ENCODE results near the gene DPH7. TPM values are rescaled to one million over a fixed set of nuclear protein-coding genes. Genes with fewer than 3 reads are reported as not detected.
A peak's percentile ranks its signal among the peaks of the same experiment; 100 is the strongest.
"Not testable (repeated sequence)": the region's sequence is repeated elsewhere in the genome, so short reads cannot be mapped to it uniquely, and the experiment has no call there.

The DPH7 gene
- total RNA-seq, 2 donors from 2014 or later: 44.4 to 46.5 TPM

DNA sequence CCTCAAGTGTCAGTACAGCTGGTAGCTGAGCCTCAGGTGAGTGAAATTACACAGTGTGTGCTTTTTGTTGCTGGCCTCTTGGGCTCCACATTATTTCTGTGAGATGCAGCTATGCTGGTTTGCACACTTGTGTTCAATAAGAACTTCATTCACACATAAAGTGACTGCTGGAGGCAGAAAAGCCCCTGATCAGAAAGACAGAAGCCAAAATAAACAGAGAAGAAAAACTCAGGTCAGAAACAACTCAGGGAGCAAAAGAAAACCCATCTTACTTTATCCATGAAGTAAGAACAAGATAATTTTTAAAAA, 43.7 kb downstream of the DPH7 start:
- TF ChIP-seq, protein P1, sequence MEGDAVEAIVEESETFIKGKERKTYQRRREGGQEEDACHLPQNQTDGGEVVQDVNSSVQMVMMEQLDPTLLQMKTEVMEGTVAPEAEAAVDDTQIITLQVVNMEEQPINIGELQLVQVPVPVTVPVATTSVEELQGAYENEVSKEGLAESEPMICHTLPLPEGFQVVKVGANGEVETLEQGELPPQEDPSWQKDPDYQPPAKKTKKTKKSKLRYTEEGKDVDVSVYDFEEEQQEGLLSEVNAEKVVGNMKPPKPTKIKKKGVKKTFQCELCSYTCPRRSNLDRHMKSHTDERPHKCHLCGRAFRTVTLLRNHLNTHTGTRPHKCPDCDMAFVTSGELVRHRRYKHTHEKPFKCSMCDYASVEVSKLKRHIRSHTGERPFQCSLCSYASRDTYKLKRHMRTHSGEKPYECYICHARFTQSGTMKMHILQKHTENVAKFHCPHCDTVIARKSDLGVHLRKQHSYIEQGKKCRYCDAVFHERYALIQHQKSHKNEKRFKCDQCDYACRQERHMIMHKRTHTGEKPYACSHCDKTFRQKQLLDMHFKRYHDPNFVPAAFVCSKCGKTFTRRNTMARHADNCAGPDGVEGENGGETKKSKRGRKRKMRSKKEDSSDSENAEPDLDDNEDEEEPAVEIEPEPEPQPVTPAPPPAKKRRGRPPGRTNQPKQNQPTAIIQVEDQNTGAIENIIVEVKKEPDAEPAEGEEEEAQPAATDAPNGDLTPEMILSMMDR (IDR thresholded peaks at IDR 0.05): no peak
- TF ChIP-seq POLR2A (IDR thresholded peaks at IDR 0.05): no peak
- no peak for ATAC-seq
- Histone ChIP-seq H3K4me3 (no peak overlapping the region), H3K27ac (peak overlapping the region in 3 of 4 donors; percentile 22 to 65 (median 43)), H3K9me3 (no peaks in the 10 kb centered on the region), H3K36me3 (replicated peaks in 1 of 2; ENCODE audit: insufficient read depth in 1 of 2, low read depth in 2 of 2) (no peaks in the 10 kb centered on the region), H3K4me1 (peaks cover 13% of the 10 kb centered on the region), H3K27me3 (no peaks in the 10 kb centered on the region)
- intact Hi-C loops (cut with DNase I): no loop called here
- no peak for DNase-seq

DNA sequence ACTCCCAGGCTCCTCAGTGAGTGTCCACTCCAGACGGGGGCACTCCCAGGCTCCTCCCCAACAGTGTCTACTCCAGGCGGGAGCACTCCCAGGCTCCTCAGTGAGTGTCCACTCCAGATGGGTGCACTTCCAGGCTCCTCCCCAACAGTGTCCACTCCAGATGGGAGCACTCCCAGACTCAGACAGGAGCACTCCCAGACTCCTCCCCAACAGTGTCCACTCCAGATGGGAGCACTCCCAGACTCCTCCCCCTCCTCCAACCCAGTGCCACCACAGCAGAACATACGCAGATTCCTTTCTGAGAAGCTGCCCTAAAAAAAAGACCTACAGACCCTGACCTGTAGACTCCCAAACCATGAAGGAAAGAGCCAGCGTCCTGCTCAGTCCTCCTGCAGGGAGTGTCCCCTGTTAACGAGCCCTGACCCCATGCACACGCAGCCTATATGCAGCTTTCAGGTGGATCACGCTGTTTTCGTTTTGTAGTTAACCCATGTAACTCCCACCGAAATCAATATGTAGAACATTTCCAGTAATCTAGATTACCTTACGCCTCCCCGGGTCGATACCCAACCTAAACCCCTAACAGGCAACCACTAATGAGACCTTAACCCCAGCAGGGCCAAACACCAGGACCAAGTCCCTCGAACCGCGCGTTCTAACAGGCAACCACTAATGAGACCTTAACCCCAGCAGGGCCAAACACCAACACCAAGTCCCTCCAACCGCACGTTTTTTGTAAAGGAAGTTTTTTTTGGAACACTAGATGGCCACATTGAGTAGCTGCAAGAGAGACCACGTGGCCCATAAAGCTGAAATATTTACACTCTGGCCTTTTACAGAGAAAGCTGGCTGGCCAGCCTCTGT, 44.2 kb downstream of the DPH7 start:
- TF ChIP-seq, protein P1 (IDR thresholded peaks at IDR 0.05): peak; percentile 53 to 88 (median 80)
- no peak for TF ChIP-seq POLR2A (IDR thresholded peaks at IDR 0.05)

DNA sequence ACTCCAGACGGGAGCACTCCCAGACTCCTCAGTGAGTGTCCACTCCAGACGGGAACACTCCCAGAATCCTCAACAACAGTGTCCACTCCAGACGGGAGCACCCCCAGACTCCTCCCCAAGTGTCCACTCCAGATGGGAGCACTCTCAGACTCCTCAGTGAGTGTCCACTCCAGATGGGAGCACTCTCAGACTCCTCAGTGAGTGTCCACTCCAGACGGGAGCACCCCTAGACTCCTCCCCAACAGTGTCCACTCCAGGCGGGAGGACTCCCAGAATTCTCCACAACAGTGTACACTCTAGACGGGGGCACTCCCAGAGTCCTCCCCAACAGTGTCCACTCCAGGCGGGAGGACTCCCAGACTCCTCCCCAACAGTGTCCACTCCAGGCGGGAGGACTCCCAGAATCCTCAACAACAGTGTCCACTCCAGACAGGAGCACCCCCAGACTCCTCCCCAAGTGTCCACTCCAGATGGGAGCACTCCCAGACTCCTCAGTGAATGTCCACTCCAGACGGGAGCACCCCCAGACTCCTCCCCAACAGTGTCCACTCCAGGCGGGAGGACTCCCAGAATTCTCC, 45.7 kb downstream of the DPH7 start:
- H3K27me3 ChIP-seq; H3K9me3 ChIP-seq; H3K4me3 ChIP-seq; H3K27ac ChIP-seq; DNase-seq; intact Hi-C loops (cut with DNase I); H3K36me3 ChIP-seq (replicated peaks in 1 of 2; ENCODE audit: insufficient read depth in 1 of 2, low read depth in 2 of 2); ATAC-seq: not testable (repeated sequence)
- H3K4me1 ChIP-seq: peaks cover 13% of the 10 kb centered on the region
- 78 to 95% methylated on average over 4 to 10 of the region's 10 CpGs for WGBS, 2 donors

More for the DNA sequence above, 44.2 kb downstream of the DPH7 start:
- Histone ChIP-seq H3K4me3 (no peak overlapping the region), H3K27me3 (no peaks in the 10 kb centered on the region), H3K36me3 (replicated peaks in 1 of 2; ENCODE audit: insufficient read depth in 1 of 2, low read depth in 2 of 2) (no peaks in the 10 kb centered on the region), H3K27ac (peak overlapping the region in 3 of 4 donors; percentile 22 to 65 (median 43)), H3K4me1 (peaks cover 13% of the 10 kb centered on the region), H3K9me3 (no peaks in the 10 kb centered on the region)
- intact Hi-C loops (cut with DNase I): no loop called here
- DNase-seq: peak; percentile 61 to 81 (median 76)
- ATAC-seq: peak; percentile 95
- WGBS, 2 donors: 14 to 20% methylated on average over 18 to 19 of the region's 19 CpGs

DNA sequence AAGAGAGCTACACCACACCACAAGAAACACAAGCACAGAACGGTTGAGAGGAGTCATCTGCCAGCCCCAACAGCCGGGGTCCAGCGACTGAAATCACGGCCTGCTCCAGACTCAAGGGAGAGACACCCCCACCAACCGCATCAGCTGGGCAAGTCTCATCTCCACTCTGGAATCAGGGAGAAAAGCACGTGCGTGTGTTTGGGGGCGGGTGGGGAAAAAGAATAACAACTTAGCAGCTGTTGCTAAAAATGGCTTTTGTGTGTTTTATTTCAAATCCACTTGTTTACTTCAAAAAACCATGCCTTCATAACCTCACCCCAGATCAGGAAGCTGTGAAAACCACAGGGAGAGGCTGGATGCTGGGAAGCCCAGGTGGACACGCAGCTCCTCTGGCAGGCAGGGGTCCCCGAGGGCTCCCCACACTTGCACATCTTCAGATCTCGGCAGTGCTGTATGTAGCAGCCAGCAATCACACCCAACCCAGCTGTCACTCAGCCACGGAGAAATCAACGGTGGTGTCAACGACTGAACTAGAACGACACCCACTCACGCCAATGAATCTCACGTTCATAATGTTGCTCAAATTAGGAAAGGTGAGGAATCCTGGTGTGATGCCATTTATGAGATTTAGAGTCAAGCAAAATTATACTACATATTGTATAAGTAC, 47.5 kb downstream of the DPH7 start:
- H3K27ac ChIP-seq: no peak overlapping the region
- no peak for DNase-seq
- 77 to 79% methylated on average over 14 to 17 of the region's 17 CpGs for WGBS, 2 donors

DNA sequence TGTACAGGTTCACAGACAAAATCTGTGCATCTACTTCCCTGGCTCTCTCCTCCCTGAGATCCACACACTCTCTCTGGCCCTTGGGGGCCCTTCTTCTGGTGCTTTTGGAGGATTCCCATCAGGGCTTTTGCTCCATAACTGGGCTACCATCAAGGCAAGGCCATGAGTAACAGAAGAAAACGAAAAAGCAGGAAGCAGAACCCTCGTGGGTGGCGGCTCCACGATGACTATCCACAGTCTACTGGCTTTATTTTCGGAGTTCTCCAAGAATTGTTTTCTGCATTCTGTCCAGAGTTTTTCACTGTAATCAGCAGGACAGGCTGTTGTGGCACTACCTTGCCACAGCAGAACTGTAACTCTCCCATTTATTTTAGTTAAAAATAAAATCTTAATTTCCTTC, 48.4 kb downstream of the DPH7 start:
- WGBS, 2 donors: 71 to 79% methylated on average over 5 of the region's 5 CpGs
- Histone ChIP-seq H3K4me1 (peaks cover 11% of the 10 kb centered on the region), H3K27me3 (no peaks in the 10 kb centered on the region), H3K27ac (no peak overlapping the region), H3K9me3 (no peaks in the 10 kb centered on the region), H3K36me3 (replicated peaks in 1 of 2; ENCODE audit: insufficient read depth in 1 of 2, low read depth in 2 of 2) (no peaks in the 10 kb centered on the region), H3K4me3 (no peak overlapping the region)
- no peak for DNase-seq
- no peak for ATAC-seq
- TF ChIP-seq, protein P1 (IDR thresholded peaks at IDR 0.05): no peak
- TF ChIP-seq POLR2A (IDR thresholded peaks at IDR 0.05): no peak
- intact Hi-C loops (cut with DNase I): no loop called here

More for the DNA sequence above, 47.5 kb downstream of the DPH7 start:
- no peak for TF ChIP-seq POLR2A (IDR thresholded peaks at IDR 0.05)
- TF ChIP-seq, protein P1 (IDR thresholded peaks at IDR 0.05): no peak
- Histone ChIP-seq H3K4me3 (no peak overlapping the region), H3K9me3 (no peaks in the 10 kb centered on the region), H3K4me1 (peaks cover 13% of the 10 kb centered on the region), H3K36me3 (replicated peaks in 1 of 2; ENCODE audit: insufficient read depth in 1 of 2, low read depth in 2 of 2) (no peaks in the 10 kb centered on the region), H3K27me3 (no peaks in the 10 kb centered on the region)
- no peak for ATAC-seq
- intact Hi-C loops (cut with DNase I): no loop called here
